Kidney (tissue), 14 donors: ENCODE measurements around the gene GAB2. TPM values are rescaled to one million over a fixed set of nuclear protein-coding genes. Genes with fewer than 3 reads are reported as not detected.

Experiments used
- DNase-seq, 5 donors: peaks; one replicate each; pipeline ENCODE4 v3.0.0-alpha.2; 2013 to 2020
- FAIRE-seq: peaks from 2 replicates; lab custom pipeline; 2012; peaks lifted over from hg19 to GRCh38; lab: Jason Lieb, UNC
- H3K27ac ChIP-seq, 2 donors: one replicate each; pipeline ENCODE4 v1.7.0; 2013; ENCODE audit warnings: low read depth in 2 of 2, low read length in 2 of 2, inconsistent platforms in 1 of 2
- H3K27me3 ChIP-seq: one replicate; pipeline ENCODE4 v1.7.1; 2013; ENCODE audit warnings: low read length, inconsistent platforms; ENCODE audit not compliant: control insufficient read depth, insufficient read depth
- H3K36me3 ChIP-seq, 3 donors: one replicate each; pipeline versions ENCODE4 v1.7.0 to v1.7.1; 2013; ENCODE audit warnings: low read length in 3 of 3, control low read depth in 1 of 3, inconsistent platforms in 1 of 3; ENCODE audit not compliant: insufficient read depth in 3 of 3, control insufficient read depth in 2 of 3
- H3K4me1 ChIP-seq, 3 donors: one replicate each; pipeline versions ENCODE4 v1.7.0 to v1.7.1; 2013; ENCODE audit warnings: low read length in 3 of 3, inconsistent platforms in 1 of 3, low read depth in 1 of 3; ENCODE audit not compliant: control insufficient read depth in 2 of 3, insufficient read depth in 2 of 3
- H3K4me3 ChIP-seq, 3 donors: one replicate each; pipeline versions ENCODE4 v1.7.0 to v1.8.1; 2013; ENCODE audit warnings: low read length in 3 of 3, control low read depth in 1 of 3, inconsistent platforms in 1 of 3
- H3K9ac ChIP-seq, 3 donors: one replicate each; pipeline versions ENCODE4 v1.7.0 to v1.7.1; 2013; ENCODE audit warnings: low read length in 3 of 3, control low read depth in 1 of 3, inconsistent platforms in 1 of 3
- H3K9me3 ChIP-seq, 3 donors: one replicate each; pipeline versions ENCODE4 v1.7.0 to v1.7.1; 2013; ENCODE audit warnings: low read length in 3 of 3, control low read depth in 1 of 3, inconsistent platforms in 1 of 3; ENCODE audit not compliant: control insufficient read depth in 2 of 3, insufficient read depth in 1 of 3
- intact Hi-C: fragments of 100-400 bp; cut with DNase I; formaldehyde crosslinking; loops from one replicate; pipeline ENCODE4 v1.11.1; 2022
- polyA plus RNA-seq: library from polyadenylated mRNA; stranded (reverse); fragments of 350-450 nt; fragmentation: Illumina TruSeq; extraction: RNeasy Lipid Tissue Mini Kit (QIAGEN cat#74804); gene quantifications from one replicate; pipeline ENCODE4 v1.2.3, GENCODE V29; 2014; ENCODE audit warnings: low read depth, low replicate concordance; ENCODE audit not compliant: insufficient read depth
- total RNA-seq: library from RNA; stranded (reverse); fragmentation: NEBNext Ultra II Directional; extraction: Animal tissue kit (Norgen Biotek cat#: 25700); gene quantifications from one replicate; pipeline ENCODE4 v1.2.1, GENCODE V29; 2021
- TF ChIP-seq, protein P1 (sequence below): IDR thresholded peaks from 3 replicates; pipeline ENCODE4 v1.5.1; 2012; ENCODE audit warnings: mild to moderate bottlenecking, moderate library complexity, borderline replicate concordance; ENCODE audit not compliant: insufficient read depth; ENCODE audit errors: extremely low read depth
- donor health status: control.
- donor health status: control.
- donor health status: control.
- donor health status: control.
- donor health status: control.
- donor health status: DM: yes; HTN: yes; CAD: no.
- donor health status: Normal renal cell carcinoma (clear cell type).

The GAB2 gene
- total and polyA plus RNA-seq, 2 donors from 2014 or later = 3.3 to 23.6 TPM

DNA sequence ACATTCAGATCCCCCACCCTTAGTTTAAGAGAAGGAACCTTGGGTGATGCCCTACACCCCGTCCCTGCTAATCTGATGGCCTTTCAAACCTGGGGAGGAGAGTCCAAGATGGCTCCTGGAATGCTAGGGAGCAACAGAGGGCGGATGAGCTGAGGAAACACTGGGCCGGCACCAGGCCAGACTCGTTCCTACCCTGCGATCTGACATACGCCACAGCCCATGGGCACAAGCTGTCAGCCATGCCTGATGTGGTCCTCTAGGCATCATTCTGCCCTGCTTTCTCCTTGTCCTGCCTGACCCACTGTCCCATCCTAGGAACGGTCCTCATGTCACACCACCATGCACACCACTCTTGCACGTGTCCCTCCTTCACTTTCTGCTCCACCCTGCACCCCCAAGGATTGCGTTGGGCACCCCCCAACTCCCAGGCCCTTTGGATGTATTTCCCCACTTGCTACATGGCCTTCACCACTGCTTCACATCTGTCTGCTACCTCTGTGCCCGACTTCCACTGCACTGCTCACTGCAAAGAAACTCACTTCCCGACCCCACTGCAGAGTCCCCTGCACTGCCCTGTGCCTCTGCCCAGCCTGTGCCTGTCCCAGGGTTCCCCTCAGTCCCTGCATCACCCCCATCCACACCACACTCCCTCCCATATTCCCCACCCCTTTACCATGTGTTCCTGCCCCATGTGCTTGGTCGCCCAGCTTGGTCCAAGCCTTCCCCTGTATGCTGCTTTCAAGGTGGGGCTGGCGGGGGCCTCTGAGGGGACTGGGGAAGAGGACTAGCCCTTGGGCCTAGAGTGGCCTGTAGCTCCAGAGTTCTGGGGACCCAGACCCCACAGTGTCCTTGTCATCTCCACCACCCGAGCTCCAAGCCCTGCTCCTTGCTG is 199.7 kb downstream of the GAB2 start:
- TF ChIP-seq, protein P1, sequence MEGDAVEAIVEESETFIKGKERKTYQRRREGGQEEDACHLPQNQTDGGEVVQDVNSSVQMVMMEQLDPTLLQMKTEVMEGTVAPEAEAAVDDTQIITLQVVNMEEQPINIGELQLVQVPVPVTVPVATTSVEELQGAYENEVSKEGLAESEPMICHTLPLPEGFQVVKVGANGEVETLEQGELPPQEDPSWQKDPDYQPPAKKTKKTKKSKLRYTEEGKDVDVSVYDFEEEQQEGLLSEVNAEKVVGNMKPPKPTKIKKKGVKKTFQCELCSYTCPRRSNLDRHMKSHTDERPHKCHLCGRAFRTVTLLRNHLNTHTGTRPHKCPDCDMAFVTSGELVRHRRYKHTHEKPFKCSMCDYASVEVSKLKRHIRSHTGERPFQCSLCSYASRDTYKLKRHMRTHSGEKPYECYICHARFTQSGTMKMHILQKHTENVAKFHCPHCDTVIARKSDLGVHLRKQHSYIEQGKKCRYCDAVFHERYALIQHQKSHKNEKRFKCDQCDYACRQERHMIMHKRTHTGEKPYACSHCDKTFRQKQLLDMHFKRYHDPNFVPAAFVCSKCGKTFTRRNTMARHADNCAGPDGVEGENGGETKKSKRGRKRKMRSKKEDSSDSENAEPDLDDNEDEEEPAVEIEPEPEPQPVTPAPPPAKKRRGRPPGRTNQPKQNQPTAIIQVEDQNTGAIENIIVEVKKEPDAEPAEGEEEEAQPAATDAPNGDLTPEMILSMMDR = no peak
- no peak for FAIRE-seq
- H3K36me3 ChIP-seq = peaks cover 3 to 26% (median 18%) of the 10 kb centered on the region in 3 donors
- H3K9ac ChIP-seq = no peak overlapping the region
- H3K4me3 ChIP-seq = no peak overlapping the region
- no peaks in the 10 kb centered on the region for H3K9me3 ChIP-seq
- no peaks in the 10 kb centered on the region for H3K27me3 ChIP-seq
- intact Hi-C loops = no loop called here
- DNase-seq = no peak
- H3K27ac ChIP-seq = no peak overlapping the region
- no peaks in the 10 kb centered on the region for H3K4me1 ChIP-seq

DNA sequence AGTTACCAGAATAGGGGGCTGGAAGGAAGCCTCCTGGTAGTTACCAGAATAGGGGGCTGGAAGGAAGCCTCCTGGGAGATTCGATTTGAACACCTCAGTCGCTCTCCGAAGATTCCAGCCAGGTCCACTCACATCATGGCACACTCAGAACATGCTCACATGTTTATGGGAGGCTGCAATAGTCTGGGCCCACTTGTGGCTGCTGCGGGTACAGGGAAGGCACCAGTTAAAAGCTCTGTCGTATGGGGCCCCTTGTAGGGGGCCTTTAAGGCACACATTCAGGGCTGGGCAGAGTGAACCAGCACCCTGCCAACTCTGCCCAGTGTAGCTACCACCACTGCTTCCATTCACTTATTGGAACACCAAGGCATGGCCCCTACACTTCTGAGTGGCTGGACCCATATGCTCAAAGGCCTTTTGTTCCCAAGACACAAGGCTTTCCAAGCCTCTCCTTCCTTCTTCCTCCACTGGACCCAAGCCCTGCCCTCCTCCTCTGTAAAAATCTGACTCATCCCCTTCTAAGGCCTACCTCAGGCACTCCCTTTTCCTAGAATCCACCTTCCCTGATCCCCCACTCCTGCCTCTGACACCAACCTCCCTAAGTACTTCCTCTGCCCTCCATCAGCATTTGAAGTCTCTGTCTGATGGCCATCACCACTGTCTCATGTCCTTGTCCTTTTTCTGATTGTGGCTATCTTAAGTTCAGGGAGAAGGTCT is 200.9 kb downstream of the GAB2 start:
- Histone ChIP-seq H3K4me1 (no peaks in the 10 kb centered on the region), H3K36me3 (peaks cover 3 to 22% (median 16%) of the 10 kb centered on the region in 3 donors), H3K27me3 (no peaks in the 10 kb centered on the region), H3K9ac (no peak overlapping the region), H3K27ac (no peak overlapping the region), H3K4me3 (no peak overlapping the region), H3K9me3 (no peaks in the 10 kb centered on the region)
- DNase-seq = no peak
- no peak for FAIRE-seq
- TF ChIP-seq, protein P1 = no peak
- intact Hi-C loops = no loop called here

DNA sequence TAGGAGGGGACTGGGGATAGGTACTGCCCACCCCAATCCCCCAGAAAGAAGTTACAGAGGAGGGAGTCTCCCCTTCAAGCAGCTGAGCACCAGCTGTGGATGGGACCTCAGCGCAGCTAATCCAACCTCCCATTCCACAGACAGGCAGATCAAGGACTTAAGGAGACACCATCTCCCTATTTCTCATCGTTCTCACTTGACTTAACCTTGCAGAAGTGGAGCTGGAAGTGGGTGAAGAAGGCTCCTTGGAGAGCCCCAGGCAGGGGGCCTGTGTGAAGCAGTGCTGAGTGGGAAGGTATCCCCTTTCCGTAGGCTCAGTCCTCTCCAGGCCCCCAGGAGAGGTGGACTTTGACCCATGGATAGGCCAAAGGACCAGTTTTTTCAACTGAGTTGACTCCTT is 201.6 kb downstream of the GAB2 start:
- peaks cover 3 to 16% (median 15%) of the 10 kb centered on the region in 3 donors for H3K36me3 ChIP-seq
- TF ChIP-seq, protein P1 = no peak
- intact Hi-C loops = no loop called here
- FAIRE-seq (no peak), DNase-seq (no peak)
- no peak overlapping the region for H3K9ac ChIP-seq
- H3K4me3 ChIP-seq = no peak overlapping the region
- H3K27me3 ChIP-seq = no peaks in the 10 kb centered on the region
- H3K27ac ChIP-seq = no peak overlapping the region
- H3K9me3 ChIP-seq = no peaks in the 10 kb centered on the region
- no peaks in the 10 kb centered on the region for H3K4me1 ChIP-seq
